ENCODE measurements around the gene KIF13A. TPM values are rescaled to one million over a fixed set of nuclear protein-coding genes. Genes with fewer than 3 reads are reported as not detected.

Gene KIF13A
- total RNA-seq, 1 experiment from 2014 or later = 49.3 TPM

DNA sequence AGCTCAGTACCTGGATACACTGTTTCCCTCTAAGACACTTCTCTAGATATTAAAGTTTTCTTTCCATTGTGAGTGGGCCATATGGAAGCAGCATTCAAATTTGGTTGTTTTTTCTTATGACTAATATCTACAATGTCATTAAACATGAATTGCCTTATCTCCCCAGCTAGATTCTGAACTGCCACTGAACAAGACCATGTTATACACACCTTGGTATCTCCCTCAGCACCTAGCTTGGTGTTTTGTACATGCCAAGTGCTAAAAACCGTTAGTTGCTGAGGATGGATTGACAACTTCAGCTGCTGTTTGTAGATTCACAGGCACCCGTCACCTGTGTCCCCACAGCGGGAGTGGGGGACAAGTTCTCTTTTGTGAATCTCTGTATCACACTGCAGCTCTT is 131.1 kb downstream of the KIF13A start:
- H3K4me3 ChIP-seq (ENCODE audit: low read depth in 2 of 2, low read length in 2 of 2) = no peak overlapping the region
- intact Hi-C loops (cut with micrococcal nuclease; ENCODE audit: unreplicated experiment) = no loop called here
- no peaks in the 10 kb centered on the region for H3K27me3 ChIP-seq (ENCODE audit: control insufficient read depth, insufficient read depth, low read length)
- TF ChIP-seq TCF7L2 (IDR thresholded peaks at IDR 0.05; ENCODE audit: low read depth, low read length) = no peak
- TF ChIP-seq, protein P1, sequence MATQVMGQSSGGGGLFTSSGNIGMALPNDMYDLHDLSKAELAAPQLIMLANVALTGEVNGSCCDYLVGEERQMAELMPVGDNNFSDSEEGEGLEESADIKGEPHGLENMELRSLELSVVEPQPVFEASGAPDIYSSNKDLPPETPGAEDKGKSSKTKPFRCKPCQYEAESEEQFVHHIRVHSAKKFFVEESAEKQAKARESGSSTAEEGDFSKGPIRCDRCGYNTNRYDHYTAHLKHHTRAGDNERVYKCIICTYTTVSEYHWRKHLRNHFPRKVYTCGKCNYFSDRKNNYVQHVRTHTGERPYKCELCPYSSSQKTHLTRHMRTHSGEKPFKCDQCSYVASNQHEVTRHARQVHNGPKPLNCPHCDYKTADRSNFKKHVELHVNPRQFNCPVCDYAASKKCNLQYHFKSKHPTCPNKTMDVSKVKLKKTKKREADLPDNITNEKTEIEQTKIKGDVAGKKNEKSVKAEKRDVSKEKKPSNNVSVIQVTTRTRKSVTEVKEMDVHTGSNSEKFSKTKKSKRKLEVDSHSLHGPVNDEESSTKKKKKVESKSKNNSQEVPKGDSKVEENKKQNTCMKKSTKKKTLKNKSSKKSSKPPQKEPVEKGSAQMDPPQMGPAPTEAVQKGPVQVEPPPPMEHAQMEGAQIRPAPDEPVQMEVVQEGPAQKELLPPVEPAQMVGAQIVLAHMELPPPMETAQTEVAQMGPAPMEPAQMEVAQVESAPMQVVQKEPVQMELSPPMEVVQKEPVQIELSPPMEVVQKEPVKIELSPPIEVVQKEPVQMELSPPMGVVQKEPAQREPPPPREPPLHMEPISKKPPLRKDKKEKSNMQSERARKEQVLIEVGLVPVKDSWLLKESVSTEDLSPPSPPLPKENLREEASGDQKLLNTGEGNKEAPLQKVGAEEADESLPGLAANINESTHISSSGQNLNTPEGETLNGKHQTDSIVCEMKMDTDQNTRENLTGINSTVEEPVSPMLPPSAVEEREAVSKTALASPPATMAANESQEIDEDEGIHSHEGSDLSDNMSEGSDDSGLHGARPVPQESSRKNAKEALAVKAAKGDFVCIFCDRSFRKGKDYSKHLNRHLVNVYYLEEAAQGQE (IDR thresholded peaks at IDR 0.05; ENCODE audit: insufficient read depth in 1 of 2, low read depth in 2 of 2, low read length in 1 of 2) = no peak
- TF ChIP-seq POLR2AphosphoS5 (IDR thresholded peaks at IDR 0.05; ENCODE audit: low read depth, low read length) = no peak
- TF ChIP-seq, protein P2, sequence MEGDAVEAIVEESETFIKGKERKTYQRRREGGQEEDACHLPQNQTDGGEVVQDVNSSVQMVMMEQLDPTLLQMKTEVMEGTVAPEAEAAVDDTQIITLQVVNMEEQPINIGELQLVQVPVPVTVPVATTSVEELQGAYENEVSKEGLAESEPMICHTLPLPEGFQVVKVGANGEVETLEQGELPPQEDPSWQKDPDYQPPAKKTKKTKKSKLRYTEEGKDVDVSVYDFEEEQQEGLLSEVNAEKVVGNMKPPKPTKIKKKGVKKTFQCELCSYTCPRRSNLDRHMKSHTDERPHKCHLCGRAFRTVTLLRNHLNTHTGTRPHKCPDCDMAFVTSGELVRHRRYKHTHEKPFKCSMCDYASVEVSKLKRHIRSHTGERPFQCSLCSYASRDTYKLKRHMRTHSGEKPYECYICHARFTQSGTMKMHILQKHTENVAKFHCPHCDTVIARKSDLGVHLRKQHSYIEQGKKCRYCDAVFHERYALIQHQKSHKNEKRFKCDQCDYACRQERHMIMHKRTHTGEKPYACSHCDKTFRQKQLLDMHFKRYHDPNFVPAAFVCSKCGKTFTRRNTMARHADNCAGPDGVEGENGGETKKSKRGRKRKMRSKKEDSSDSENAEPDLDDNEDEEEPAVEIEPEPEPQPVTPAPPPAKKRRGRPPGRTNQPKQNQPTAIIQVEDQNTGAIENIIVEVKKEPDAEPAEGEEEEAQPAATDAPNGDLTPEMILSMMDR (IDR thresholded peaks at IDR 0.05) = no peak
- TF ChIP-seq SIN3A (IDR thresholded peaks at IDR 0.05; ENCODE audit: borderline replicate concordance, insufficient read depth, low read depth, low read length) = no peak
- DNase-seq (ENCODE audit: low read depth, low spot score) (no peak), ATAC-seq (no peak)
- no peaks in the 10 kb centered on the region for H3K36me3 ChIP-seq (ENCODE audit: control insufficient read depth, insufficient read depth, low read length)
- in situ Hi-C loops (cut with HindIII; ENCODE audit: low pct_unique_long_range_greater_than_20kb, low sequenced_read_pairs) = no loop called here
- POLR2A ChIA-PET = no interaction called here
- CTCF ChIA-PET = no interaction called here
- H3K9me3 ChIP-seq (ENCODE audit: control insufficient read depth, insufficient read depth, low read depth, low read length) = no peaks in the 10 kb centered on the region
- no peaks in the 10 kb centered on the region for H3K4me1 ChIP-seq (ENCODE audit: control insufficient read depth, insufficient read depth, low read length)
- no TSS peak for BruUV-seq (replicated peaks)
- H3K27ac ChIP-seq (ENCODE audit: low read length) = no peak overlapping the region

DNA sequence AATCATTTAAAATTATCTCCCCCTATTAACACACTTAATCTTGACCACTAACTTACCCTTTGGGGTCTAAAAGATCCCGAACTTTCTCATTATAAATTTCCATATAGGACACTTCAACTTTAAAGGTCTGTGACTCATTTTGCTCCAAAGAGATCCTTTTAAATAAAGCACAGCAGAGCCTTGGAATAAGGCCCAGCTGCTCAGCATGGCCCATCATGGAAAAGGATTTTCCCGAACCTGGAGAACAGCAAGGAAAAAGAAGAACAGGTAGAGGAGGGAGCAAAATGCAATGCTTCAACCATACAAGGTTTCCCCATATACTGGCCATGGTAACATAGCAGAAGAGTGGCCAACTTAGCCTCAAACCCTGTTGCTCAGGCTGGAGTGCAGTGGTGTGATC is 132.1 kb downstream of the KIF13A start:
- no peak overlapping the region for H3K27ac ChIP-seq (ENCODE audit: low read length)
- intact Hi-C loops (cut with micrococcal nuclease; ENCODE audit: unreplicated experiment) (no loop called here), in situ Hi-C loops (cut with HindIII; ENCODE audit: low pct_unique_long_range_greater_than_20kb, low sequenced_read_pairs) (no loop called here)
- ChIA-PET CTCF (no interaction called here), POLR2A (no interaction called here)
- no peaks in the 10 kb centered on the region for H3K27me3 ChIP-seq (ENCODE audit: control insufficient read depth, insufficient read depth, low read length)
- H3K4me1 ChIP-seq (ENCODE audit: control insufficient read depth, insufficient read depth, low read length) = no peaks in the 10 kb centered on the region
- no TSS peak for BruUV-seq (replicated peaks)
- no peak for TF ChIP-seq SIN3A (IDR thresholded peaks at IDR 0.05; ENCODE audit: borderline replicate concordance, insufficient read depth, low read depth, low read length)
- no peak for TF ChIP-seq TCF7L2 (IDR thresholded peaks at IDR 0.05; ENCODE audit: low read depth, low read length)
- TF ChIP-seq, protein P1 (IDR thresholded peaks at IDR 0.05; ENCODE audit: insufficient read depth in 1 of 2, low read depth in 2 of 2, low read length in 1 of 2) = no peak
- TF ChIP-seq POLR2AphosphoS5 (IDR thresholded peaks at IDR 0.05; ENCODE audit: low read depth, low read length) = no peak
- TF ChIP-seq, protein P2 (IDR thresholded peaks at IDR 0.05) = no peak
- ATAC-seq (no peak), DNase-seq (ENCODE audit: low read depth, low spot score) (no peak)
- H3K36me3 ChIP-seq (ENCODE audit: control insufficient read depth, insufficient read depth, low read length) = no peaks in the 10 kb centered on the region
- no peaks in the 10 kb centered on the region for H3K9me3 ChIP-seq (ENCODE audit: control insufficient read depth, insufficient read depth, low read depth, low read length)
- no peak overlapping the region for H3K4me3 ChIP-seq (ENCODE audit: low read depth in 2 of 2, low read length in 2 of 2)

All from Panc1 (cell line).